Activated T-helper 17 cell treated with anti-CD3 and anti-CD28 coated beads, Interleukin-2, amount 50 U/mL, for 72 hours (primary cell): ENCODE results near the gene ART5. TPM values are rescaled to one million over a fixed set of nuclear protein-coding genes. Genes with fewer than 3 reads are reported as not detected.
A peak's percentile ranks its signal among the peaks of the same experiment; 100 is the strongest.

Source experiments
- ATAC-seq: fragments of 150-1000 bp; cut with Tn5 transposase; replicated peaks from 2 replicates; pipeline ENCODE4 v1.10.0; 2021; ENCODE audit warnings: mild to moderate bottlenecking, moderate library complexity
- H3K27ac Mint-ChIP-seq: one replicate; pipeline ENCODE4 v1.8.0; 2022; ENCODE audit warnings: mixed read lengths
- H3K27me3 Mint-ChIP-seq: one replicate; pipeline ENCODE4 v1.8.0; 2022; ENCODE audit warnings: mixed read lengths
- H3K36me3 Mint-ChIP-seq: one replicate; pipeline ENCODE4 v1.8.0; 2022; ENCODE audit warnings: low read depth, mild to moderate bottlenecking, mixed read lengths
- H3K4me1 Mint-ChIP-seq: one replicate; pipeline ENCODE4 v1.8.0; 2022; ENCODE audit warnings: mixed read lengths
- H3K4me3 Mint-ChIP-seq: one replicate; pipeline ENCODE4 v1.8.0; 2022; ENCODE audit warnings: mild to moderate bottlenecking, mixed read lengths
- H3K9me3 Mint-ChIP-seq: one replicate; pipeline ENCODE4 v1.8.0; 2022; ENCODE audit warnings: mixed read lengths
- total RNA-seq, 2 donors: library from RNA; stranded (reverse); gene quantifications; one replicate each; pipeline ENCODE4 v1.2.3, GENCODE V29; 2022

ART5 gene, protein sequence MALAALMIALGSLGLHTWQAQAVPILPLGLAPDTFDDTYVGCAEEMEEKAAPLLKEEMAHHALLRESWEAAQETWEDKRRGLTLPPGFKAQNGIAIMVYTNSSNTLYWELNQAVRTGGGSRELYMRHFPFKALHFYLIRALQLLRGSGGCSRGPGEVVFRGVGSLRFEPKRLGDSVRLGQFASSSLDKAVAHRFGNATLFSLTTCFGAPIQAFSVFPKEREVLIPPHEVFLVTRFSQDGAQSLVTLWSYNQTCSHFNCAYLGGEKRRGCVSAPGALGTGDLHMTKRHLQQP
- total RNA-seq: not detected

DNA sequence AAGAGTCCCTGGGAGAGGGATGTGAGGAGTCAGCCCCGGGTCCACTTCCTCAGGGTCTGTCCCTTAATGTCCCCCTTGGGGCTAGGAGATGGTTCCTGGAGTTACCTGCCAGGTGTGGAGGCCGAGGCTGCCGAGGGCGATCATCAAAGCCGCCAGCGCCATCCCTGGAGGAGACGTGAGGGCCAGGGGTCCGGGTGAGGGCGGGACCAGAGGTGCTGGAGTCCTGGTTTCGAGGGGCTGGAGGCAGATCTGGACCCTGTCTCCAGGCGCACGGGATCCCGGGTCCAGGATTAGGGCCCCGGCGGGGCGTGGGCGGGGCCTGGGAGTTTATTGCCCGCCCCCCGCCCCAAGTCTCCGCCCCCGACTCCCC, at the start of gene ART5:
ART5 (minus strand) TSS at position 292 of the 370 bp plus-strand sequence; CDS start at position 162, 130 bp downstream.
- no peaks in the 10 kb centered on the region for H3K4me1 Mint-ChIP-seq
- H3K27me3 Mint-ChIP-seq: peaks cover 14% of the 10 kb centered on the region
- no peak within 1 kb of the TSS for H3K27ac Mint-ChIP-seq
- peak within 1 kb of the TSS; percentile 65 for H3K4me3 Mint-ChIP-seq
- no peaks in the 10 kb centered on the region for H3K36me3 Mint-ChIP-seq
- H3K9me3 Mint-ChIP-seq: no peaks in the 10 kb centered on the region
- ATAC-seq: no peak

DNA sequence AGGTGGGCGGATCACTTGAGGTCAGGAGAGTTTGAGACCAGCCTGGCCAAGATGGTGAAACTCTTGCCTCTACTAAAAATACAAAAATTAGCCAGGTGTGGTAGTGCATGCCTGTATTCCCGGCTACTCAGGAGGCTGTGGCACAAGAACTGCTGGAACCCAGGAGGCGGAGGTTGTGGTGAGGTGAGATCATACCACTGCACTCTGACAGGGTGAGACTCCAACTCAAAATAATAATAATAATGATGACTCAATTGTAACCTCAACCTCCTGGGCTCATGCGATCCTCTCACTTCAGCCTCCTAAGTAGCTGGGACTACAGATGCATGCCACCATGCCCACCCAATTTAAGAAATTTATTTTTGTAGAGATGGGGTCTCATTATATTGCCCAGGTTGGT, 45.0 kb upstream of the ART5 start:
- Mint-ChIP-seq H3K9me3 (no peaks in the 10 kb centered on the region), H3K27me3 (no peaks in the 10 kb centered on the region), H3K4me3 (no peak overlapping the region), H3K4me1 (no peaks in the 10 kb centered on the region), H3K27ac (no peak overlapping the region), H3K36me3 (peaks cover 99% of the 10 kb centered on the region)
- no peak for ATAC-seq

DNA sequence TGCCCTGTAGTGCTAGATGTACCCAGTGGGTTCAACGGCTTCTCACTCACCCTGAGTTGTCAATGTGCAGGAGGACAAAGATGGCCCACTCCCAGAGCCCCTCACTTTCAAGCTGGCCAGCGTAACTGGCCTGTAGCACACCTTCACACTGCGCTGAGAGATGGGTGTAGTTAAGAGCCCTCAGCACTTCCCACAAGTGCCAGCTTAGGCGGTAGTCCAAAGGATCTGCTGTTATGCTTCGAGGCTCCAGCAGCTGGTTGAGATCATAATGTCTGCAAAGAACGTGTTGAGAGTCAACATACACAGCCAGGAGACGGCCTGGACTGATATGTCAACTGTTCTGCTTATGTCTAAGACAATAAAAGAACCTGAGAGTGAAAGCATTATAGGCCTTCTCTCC, 44.1 kb upstream of the ART5 start:
- ATAC-seq: no peak

DNA sequence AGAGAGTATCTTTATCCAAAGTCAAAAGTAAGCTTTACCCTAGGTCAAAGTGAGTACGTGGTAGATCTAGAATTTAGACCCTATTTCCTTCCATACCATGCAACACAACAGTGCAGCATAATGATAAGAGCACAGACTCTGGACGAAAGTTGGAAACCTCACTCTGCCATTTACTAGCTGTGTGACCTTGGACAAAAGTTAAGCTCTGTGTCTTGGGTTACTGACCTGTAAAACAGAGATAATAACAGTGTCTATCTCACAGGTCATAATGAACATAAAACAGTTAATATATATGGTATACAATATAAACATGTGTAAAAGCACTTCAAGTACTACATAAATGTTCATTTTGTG, 43.0 kb upstream of the ART5 start:
- no peaks in the 10 kb centered on the region for H3K4me1 Mint-ChIP-seq
- H3K9me3 Mint-ChIP-seq: no peaks in the 10 kb centered on the region
- no peak for ATAC-seq
- H3K27ac Mint-ChIP-seq: no peak overlapping the region
- peaks cover 99% of the 10 kb centered on the region for H3K36me3 Mint-ChIP-seq
- H3K4me3 Mint-ChIP-seq: no peak overlapping the region
- no peaks in the 10 kb centered on the region for H3K27me3 Mint-ChIP-seq

More for the DNA sequence above, 44.1 kb upstream of the ART5 start:
- Mint-ChIP-seq H3K9me3 (no peaks in the 10 kb centered on the region), H3K27ac (peak overlapping the region; percentile 31), H3K4me1 (no peaks in the 10 kb centered on the region), H3K36me3 (peaks cover 99% of the 10 kb centered on the region), H3K27me3 (no peaks in the 10 kb centered on the region), H3K4me3 (no peak overlapping the region)

DNA sequence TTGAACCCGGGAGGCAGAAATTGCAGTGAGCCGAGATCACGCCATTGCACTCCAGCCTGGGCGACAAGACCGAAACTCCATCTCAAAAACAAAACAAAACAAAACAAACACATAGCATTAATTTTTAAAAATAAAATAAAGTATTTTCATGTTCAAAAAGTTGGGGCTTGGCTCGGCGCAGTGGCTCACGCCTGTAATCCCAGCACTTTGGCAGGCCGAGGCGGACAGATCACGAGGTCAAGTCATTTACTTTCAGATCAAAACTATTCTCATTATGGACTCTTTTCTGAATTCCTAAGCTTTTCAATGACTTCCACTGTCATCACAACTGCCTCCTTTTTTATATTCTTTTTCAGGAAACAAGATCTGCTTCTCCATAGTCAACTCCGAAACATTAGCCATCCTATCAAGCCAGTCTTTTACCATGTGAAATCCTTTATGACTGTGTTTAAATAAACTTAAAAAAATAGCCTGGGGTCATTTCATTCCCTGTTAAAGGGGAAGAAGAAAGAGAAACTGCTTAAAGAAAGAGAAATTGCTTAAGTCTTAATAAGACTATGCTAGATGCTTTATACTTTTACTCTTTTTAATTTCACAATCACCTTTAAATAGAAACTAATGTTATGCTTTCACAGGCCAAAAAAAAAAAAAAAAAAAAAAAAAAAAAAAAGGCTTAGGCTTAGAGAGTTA, 42.5 kb upstream of the ART5 start:
- H3K4me3 Mint-ChIP-seq: no peak overlapping the region
- no peaks in the 10 kb centered on the region for H3K27me3 Mint-ChIP-seq
- H3K27ac Mint-ChIP-seq: no peak overlapping the region
- ATAC-seq: no peak
- peaks cover under 1% of the 10 kb centered on the region for H3K4me1 Mint-ChIP-seq
- no peaks in the 10 kb centered on the region for H3K9me3 Mint-ChIP-seq
- peaks cover 99% of the 10 kb centered on the region for H3K36me3 Mint-ChIP-seq

DNA sequence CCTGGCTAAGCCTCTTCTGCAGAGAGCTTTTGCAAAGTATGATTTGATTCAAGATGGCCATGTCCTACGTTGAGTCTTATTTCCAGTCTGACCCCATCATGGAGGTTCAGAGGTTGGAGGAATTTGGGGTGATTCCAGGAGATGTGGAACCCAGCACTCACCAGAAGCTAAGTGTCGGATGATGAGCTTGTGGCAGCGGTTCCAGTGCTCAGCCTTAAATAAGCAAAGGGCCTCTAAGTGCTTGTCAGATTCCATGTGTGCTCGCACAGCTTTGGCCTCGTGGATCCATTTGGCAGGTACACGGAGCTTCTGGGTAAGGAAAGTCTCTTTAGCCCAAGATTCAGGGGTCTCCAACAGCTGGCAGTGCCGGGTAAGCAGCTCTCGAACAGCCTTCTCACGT, 41.2 kb upstream of the ART5 start:
- peaks cover 100% of the 10 kb centered on the region for H3K36me3 Mint-ChIP-seq
- H3K27me3 Mint-ChIP-seq: no peaks in the 10 kb centered on the region
- no peak overlapping the region for H3K4me3 Mint-ChIP-seq
- no peaks in the 10 kb centered on the region for H3K9me3 Mint-ChIP-seq
- H3K4me1 Mint-ChIP-seq: peaks cover 3% of the 10 kb centered on the region
- H3K27ac Mint-ChIP-seq: no peak overlapping the region
- ATAC-seq: no peak

DNA sequence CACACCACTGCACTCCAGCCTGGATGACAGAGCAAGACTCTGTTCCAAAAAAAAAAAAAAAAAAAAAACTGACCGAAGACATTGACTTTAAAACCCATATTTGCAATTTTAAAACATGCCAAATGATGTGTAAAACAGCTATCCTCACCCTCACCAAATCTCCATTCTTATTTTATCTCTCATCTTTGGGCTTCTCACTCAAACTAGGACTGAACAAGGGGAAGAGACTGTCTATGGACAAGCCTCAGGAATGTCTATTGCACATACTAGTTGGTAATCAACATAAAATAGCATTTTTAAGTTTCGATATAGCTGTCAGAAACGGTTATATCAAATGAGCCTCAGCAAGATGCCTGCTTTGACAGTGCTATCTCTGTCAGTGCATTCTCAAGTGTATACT, 37.3 kb upstream of the ART5 start:
- no peak overlapping the region for H3K4me3 Mint-ChIP-seq

DNA sequence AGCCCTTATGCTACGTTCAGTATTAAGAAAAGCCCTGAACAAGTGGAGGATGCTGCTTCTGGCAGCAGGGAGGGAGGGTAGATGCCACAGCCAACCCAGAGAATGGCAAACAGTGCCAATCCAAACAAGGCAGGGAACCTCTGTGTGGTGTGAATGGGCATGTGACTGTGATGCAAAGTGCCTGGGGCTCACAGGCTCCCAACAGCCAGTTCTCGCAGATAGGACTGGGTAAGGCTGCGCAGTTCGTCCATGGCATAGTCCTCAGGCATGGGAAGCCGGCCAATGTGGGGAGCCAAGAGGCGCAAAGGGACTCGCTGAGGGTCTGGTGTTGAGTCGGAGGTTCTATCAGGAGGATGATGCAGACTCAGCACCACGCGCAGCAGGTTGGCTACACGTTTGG, 34.2 kb upstream of the ART5 start:
- Mint-ChIP-seq H3K9me3 (no peaks in the 10 kb centered on the region), H3K27ac (no peak overlapping the region), H3K27me3 (no peaks in the 10 kb centered on the region), H3K4me3 (no peak overlapping the region), H3K36me3 (peaks cover 97% of the 10 kb centered on the region), H3K4me1 (peaks cover 11% of the 10 kb centered on the region)
- no peak for ATAC-seq

More for the DNA sequence above, 37.3 kb upstream of the ART5 start:
- Mint-ChIP-seq H3K36me3 (peaks cover 100% of the 10 kb centered on the region), H3K4me1 (peaks cover 11% of the 10 kb centered on the region), H3K27me3 (no peaks in the 10 kb centered on the region), H3K9me3 (no peaks in the 10 kb centered on the region), H3K27ac (no peak overlapping the region)
- no peak for ATAC-seq

DNA sequence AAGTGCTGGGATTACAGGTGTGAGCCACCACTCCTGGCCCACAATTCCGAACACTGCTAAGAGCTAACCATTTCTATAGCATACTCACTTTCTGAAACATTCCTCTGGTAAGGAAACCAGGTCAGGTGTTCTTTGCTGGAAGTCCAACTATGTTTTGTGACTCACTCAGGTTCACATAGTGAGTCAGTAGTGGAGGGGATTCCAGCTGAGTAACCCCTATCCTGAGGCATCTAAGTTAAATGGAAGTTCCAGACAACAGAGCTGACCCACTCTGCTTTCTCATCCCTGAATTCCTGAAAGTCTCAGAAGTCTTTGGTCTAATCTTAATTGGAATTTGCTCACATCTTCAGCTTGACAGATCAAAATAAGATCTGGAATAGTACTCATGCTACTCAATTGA, 32.4 kb upstream of the ART5 start:
- H3K4me1 Mint-ChIP-seq: peaks cover 10% of the 10 kb centered on the region
- no peaks in the 10 kb centered on the region for H3K27me3 Mint-ChIP-seq
- no peaks in the 10 kb centered on the region for H3K9me3 Mint-ChIP-seq
- ATAC-seq: peak; percentile 68
- no peak overlapping the region for H3K4me3 Mint-ChIP-seq
- peak overlapping the region; percentile 69 for H3K27ac Mint-ChIP-seq
- H3K36me3 Mint-ChIP-seq: peaks cover 94% of the 10 kb centered on the region

DNA sequence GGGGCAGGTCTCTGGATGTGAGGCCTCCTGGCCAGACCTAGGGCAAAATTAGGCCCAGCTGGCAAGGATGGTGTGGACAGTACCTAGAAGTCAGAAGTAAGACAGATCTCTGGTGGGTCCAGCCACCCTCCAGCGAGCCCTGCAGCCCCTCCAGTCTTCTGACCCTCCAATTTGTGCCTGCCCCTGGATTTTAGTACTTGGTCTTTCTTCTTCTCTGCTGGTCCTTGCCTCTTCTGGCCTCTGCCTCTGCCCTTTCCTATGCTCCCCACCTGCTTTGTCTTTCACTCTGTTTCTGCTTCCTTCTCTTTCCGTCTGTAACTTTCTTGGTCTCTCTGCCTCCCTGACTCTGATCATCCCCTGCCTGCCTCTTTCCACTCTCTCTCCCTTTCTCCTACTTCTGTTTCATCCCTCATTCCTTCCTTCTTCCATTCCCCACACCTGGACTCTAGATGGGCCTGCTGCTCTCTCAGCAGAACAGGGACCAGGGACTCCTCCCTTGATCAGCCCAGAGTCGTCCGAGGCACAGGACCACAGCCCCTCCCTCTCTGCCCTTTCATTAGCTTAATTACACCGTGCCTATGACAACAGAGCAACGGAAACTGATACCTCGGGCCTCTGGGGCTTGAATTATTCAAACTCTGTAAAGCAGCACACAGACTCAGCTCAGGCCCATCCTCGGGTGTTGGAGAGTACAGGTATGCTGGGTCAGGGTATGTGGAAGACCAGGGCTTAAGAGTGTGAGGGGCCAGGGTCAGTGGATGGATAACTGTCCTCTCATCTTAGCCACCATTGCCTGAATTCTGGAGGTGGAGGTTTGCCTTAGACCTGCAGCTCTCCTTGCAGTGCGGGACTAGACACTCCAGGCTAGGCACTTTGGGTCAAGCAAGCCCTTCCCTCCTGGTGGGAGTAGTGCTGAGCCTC, 29.8 kb upstream of the ART5 start, which contains the start of gene CHRNA10:
CHRNA10 (minus strand) TSS at position 51 of the 921 bp plus-strand sequence. CDS start 72 bp downstream, outside the sequence.
- Mint-ChIP-seq H3K36me3 (peaks cover 81% of the 10 kb centered on the region), H3K27ac (peak within 1 kb of the TSS; percentile 42), H3K4me3 (no peak within 1 kb of the TSS), H3K4me1 (peaks cover 7% of the 10 kb centered on the region), H3K9me3 (no peaks in the 10 kb centered on the region), H3K27me3 (no peaks in the 10 kb centered on the region)
- ATAC-seq: no peak

DNA sequence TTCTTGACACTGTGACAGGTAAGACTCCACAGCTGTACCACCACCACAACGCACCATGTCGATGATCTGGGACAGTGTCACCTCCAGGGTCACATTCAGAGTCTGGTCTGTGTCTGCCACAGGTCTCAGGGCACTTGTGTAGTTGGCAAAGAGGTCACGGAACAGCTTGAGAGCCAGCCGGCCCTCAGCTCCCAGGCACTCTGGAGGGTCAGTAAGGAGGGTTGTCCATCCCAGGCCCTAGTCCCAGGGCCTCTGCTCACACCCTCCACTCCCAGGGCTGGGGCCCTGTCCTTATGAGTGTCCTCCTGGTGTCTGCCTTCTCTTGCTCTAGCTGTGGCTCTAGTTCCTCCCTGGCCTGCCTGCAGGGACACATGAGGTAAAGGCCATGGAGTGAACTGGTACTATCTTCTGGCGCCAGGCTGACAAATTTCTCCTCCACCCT, 28.0 kb upstream of the ART5 start:
- no peak overlapping the region for H3K4me3 Mint-ChIP-seq
- peaks cover 4% of the 10 kb centered on the region for H3K4me1 Mint-ChIP-seq
- no peaks in the 10 kb centered on the region for H3K9me3 Mint-ChIP-seq
- H3K36me3 Mint-ChIP-seq: peaks cover 72% of the 10 kb centered on the region
- no peak overlapping the region for H3K27ac Mint-ChIP-seq
- ATAC-seq: no peak
- H3K27me3 Mint-ChIP-seq: no peaks in the 10 kb centered on the region

DNA sequence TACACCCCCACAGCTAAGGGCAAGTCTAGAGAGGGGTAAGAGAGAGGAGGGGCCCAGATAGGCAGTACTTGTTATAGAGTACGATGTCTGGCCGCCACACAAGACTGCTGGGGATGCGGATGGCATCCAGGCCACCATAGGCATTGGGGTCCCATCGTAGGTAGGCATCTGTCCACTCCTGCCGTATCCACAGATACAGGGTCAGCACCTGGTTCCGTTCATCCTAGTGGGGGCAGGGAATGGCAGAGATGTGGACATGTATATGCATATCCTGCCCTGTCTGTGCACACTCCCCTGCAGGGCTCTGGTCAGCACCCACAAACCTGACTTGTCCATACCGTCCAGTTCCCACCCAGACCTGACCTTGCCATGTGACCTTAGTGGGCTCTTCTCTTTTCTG, 27.3 kb upstream of the ART5 start:
- Mint-ChIP-seq H3K4me3 (no peak overlapping the region), H3K27me3 (no peaks in the 10 kb centered on the region), H3K36me3 (peaks cover 68% of the 10 kb centered on the region), H3K4me1 (no peaks in the 10 kb centered on the region), H3K27ac (no peak overlapping the region), H3K9me3 (no peaks in the 10 kb centered on the region)
- no peak for ATAC-seq

DNA sequence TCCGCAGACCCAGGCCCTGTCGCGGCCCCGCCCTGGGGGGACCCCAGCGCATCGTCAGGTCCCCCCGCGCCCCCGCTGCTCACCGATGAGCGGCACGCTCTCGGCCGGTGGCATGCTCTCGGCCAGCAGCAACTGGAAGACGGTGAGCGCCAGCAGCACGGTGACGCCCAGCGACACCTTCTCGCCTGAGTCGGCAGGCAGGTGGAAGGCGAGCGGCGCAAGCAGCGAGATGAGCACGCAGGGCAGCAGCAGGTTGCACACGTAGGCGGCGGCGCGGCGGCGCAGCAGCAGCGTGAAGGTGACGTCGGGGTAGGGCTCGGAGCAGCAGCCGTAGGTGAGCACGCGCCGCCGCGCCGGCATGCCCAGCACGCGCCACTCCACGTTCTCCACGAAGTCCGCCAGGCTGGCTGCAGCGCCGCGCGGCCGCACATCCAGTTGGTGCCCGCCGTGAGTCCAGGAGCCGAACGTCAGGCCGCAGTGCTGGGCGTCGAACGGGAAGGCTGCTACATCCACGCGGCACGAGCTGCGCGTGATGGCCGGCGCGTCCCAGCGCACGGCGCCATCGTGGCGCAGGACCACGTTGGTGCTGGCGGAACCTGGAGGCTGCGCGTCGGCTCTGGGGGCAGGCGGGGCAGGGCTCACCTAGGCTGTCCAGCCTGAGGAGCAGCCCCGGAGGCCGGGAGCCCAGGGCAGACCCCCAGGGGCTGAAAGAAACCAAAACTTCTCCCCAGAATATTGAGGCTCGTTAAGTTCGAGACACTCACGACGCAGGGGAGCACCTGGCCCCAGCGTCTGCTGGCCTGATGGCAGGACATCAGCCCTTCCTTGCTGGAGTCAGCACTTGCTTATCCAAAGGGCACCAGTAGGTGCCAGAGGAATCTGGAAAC, 25.6 kb upstream of the ART5 start:
- no peak overlapping the region for H3K4me3 Mint-ChIP-seq
- no peak for ATAC-seq
- no peaks in the 10 kb centered on the region for H3K27me3 Mint-ChIP-seq
- H3K4me1 Mint-ChIP-seq: no peaks in the 10 kb centered on the region
- no peak overlapping the region for H3K27ac Mint-ChIP-seq
- peaks cover 51% of the 10 kb centered on the region for H3K36me3 Mint-ChIP-seq
- no peaks in the 10 kb centered on the region for H3K9me3 Mint-ChIP-seq
